ENCODE data around the gene NOXRED1. TPM values are rescaled to one million over a fixed set of nuclear protein-coding genes. Genes with fewer than 3 reads are reported as not detected.

NOXRED1 gene
- total RNA-seq, 4 donors from 2014 or later = 0.15 to 0.63 (median 0.40) TPM

DNA sequence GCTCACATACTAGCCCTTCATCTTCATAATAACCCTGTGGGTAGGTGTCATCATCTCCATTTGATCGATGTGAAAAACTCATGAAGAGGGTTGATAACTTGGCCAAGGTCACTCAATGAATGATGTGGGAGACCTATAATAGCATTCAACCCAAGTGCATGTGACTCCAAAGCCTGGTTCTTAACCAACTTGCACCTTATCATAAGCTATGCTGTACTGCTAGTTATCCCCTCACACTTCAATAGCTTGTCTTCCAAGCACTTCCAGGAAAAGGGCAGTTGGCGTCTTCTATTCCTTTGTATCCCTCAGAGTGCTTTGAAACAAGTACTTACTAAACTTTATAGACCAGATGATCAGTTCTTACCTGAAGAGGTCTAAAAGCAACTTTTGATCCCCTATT, 18.9 kb upstream of the NOXRED1 start:
- WGBS, 2 donors = 97 to 100% methylated on average over 2 of the region's 2 CpGs
- intact Hi-C loops (cut with DNase I; ENCODE audit: low total_unique reads) = no loop called here
- DNase-seq (ENCODE audit: low spot score in 2 of 2) = no peak
- TF ChIP-seq, protein P1, sequence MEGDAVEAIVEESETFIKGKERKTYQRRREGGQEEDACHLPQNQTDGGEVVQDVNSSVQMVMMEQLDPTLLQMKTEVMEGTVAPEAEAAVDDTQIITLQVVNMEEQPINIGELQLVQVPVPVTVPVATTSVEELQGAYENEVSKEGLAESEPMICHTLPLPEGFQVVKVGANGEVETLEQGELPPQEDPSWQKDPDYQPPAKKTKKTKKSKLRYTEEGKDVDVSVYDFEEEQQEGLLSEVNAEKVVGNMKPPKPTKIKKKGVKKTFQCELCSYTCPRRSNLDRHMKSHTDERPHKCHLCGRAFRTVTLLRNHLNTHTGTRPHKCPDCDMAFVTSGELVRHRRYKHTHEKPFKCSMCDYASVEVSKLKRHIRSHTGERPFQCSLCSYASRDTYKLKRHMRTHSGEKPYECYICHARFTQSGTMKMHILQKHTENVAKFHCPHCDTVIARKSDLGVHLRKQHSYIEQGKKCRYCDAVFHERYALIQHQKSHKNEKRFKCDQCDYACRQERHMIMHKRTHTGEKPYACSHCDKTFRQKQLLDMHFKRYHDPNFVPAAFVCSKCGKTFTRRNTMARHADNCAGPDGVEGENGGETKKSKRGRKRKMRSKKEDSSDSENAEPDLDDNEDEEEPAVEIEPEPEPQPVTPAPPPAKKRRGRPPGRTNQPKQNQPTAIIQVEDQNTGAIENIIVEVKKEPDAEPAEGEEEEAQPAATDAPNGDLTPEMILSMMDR (IDR thresholded peaks at IDR 0.05) = no peak
- TF ChIP-seq POLR2A (IDR thresholded peaks at IDR 0.05) = no peak
- H3K4me3 ChIP-seq (ENCODE audit: low read depth, poor library complexity, severe bottlenecking) = no peak overlapping the region

DNA sequence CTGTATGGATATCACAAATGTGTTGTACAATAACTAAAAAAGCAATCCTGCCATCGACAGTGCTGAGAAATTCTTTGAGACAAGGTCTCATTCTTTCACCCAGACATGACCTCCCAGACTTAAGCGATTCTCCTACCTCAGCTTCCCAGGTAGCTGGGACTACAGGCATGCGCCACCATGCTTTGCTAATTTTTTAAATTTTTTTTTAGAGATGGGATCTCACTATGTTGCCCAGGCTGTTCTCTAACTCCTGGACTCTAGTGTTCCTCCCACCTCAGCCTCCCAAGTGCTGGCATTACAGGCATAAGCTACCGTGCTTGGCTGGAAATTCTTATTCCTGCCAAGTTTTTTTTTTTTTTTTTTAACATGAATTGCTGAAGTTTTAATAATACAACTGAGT, 16.5 kb upstream of the NOXRED1 start:
- 90 to 92% methylated on average over 4 of the region's 4 CpGs for WGBS, 2 donors
- no peak for DNase-seq (ENCODE audit: low spot score in 2 of 2)
- intact Hi-C loops (cut with DNase I; ENCODE audit: low total_unique reads) = no loop called here
- TF ChIP-seq, protein P1 (IDR thresholded peaks at IDR 0.05) = no peak
- no peak for TF ChIP-seq POLR2A (IDR thresholded peaks at IDR 0.05)
- no peak overlapping the region for H3K4me3 ChIP-seq (ENCODE audit: low read depth, poor library complexity, severe bottlenecking)

DNA sequence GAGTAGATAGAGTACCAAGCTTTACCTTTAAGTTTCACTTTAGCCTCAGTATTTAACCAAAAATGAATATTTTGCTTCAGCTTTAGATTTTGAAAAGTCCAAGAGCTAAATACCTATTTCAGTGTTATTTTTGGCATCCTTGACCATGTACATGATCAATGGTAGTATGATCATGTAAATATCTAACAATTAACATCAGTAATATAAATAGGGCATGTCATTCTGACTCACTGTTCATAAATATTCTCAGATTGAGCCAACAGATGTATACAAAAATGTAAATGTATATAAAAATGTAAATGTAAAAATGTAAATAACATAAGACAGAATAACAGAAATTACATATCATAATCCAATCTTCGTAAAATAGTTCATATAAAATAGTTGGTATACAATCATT, 15.3 kb upstream of the NOXRED1 start:
- TF ChIP-seq, protein P1 (IDR thresholded peaks at IDR 0.05) = no peak
- TF ChIP-seq POLR2A (IDR thresholded peaks at IDR 0.05) = no peak
- WGBS, 2 donors = 96 to 99% methylated on average over 1 of the region's 1 CpG
- intact Hi-C loops (cut with DNase I; ENCODE audit: low total_unique reads) = no loop called here
- no peak for DNase-seq (ENCODE audit: low spot score in 2 of 2)
- H3K4me3 ChIP-seq (ENCODE audit: low read depth, poor library complexity, severe bottlenecking) = no peak overlapping the region

DNA sequence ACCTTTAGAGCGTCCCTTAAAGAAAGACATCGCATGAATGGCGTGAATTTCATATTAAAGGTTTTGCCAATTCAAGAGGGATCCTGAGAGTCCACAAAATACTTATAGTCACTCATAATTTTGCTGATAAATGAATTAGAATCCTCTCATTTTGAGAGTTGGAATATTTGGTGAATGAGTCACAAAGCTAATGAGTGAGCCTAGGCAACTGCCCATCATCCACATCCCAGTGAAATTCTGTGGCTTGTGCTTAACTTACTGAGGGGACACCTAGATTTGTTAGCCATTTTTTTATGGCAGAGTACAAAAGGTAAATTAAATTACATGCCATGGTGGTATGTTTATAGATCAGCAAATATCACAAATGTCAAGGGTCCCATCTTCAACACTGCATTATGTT, 12.7 kb upstream of the NOXRED1 start:
- intact Hi-C loops (cut with DNase I; ENCODE audit: low total_unique reads) = no loop called here
- no peak overlapping the region for H3K4me3 ChIP-seq (ENCODE audit: low read depth, poor library complexity, severe bottlenecking)
- no peak for DNase-seq (ENCODE audit: low spot score in 2 of 2)
- TF ChIP-seq, protein P1 (IDR thresholded peaks at IDR 0.05) = no peak
- 97 to 98% methylated on average over 3 of the region's 3 CpGs for WGBS, 2 donors

DNA sequence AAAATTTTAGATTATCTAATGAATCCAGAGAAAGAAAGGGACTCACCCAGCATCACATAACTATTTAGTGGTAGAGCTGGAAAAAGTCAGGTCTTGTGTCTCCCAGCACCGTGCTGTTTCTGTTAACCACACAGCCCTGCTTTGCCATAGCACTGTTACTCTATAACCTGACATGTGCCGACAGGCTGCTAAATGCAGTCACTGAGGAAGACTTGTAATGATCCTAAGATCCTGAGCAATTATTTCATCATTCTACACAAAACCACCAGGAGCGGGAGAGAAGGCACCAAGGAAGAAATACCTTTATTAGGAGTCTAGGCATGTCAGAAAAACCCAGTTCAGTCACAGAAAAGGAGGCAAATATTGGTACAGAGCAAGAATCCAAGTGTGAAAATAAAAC, 3.1 kb upstream of the NOXRED1 start:
- no peak overlapping the region for H3K4me3 ChIP-seq (ENCODE audit: low read depth, poor library complexity, severe bottlenecking)
- WGBS, 2 donors = 95 to 96% methylated on average over 3 of the region's 3 CpGs
- no peak for DNase-seq (ENCODE audit: low spot score in 2 of 2)
- intact Hi-C loops (cut with DNase I; ENCODE audit: low total_unique reads) = no loop called here
- no peak for TF ChIP-seq POLR2A (IDR thresholded peaks at IDR 0.05)
- TF ChIP-seq, protein P1 (IDR thresholded peaks at IDR 0.05) = no peak

DNA sequence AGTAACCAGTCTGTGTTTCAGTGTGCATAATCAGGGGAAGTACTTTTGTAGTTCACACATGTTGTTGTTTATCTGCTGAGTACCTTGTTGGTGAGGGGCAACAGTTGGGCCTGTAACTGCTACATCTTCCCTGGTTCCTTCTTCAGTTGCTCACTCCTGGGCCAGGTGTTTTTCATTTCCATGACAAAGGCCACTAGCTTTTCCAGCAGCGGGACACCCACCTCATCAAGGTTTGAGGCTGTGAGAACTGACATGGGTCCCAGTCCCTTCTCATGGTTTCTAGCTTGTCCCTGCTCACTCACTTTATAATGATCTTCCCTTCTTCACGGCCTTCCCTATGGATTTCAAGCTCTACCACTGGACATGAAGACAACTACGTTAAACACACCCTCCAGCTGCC, 1.5 kb upstream of the NOXRED1 start:
- intact Hi-C loops (cut with DNase I; ENCODE audit: low total_unique reads) = no loop called here
- no peak for DNase-seq (ENCODE audit: low spot score in 2 of 2)
- WGBS, 2 donors = 95 to 97% methylated on average over 3 of the region's 3 CpGs
- H3K4me3 ChIP-seq (ENCODE audit: low read depth, poor library complexity, severe bottlenecking) = no peak overlapping the region
- no peak for TF ChIP-seq POLR2A (IDR thresholded peaks at IDR 0.05)
- TF ChIP-seq, protein P1 (IDR thresholded peaks at IDR 0.05) = no peak

Data from lower leg skin (tissue), 4 donors.